HCT116 (cell line): ENCODE data around the gene MYO1B. TPM values are rescaled to one million over a fixed set of nuclear protein-coding genes. Genes with fewer than 3 reads are reported as not detected.
A peak's percentile ranks its signal among the peaks of the same experiment; 100 is the strongest.

Experiments
- ATAC-seq: fragments of 200-7000 bp; cut with Tn5 transposase; 2 replicates; pipeline ENCODE4 v1.9.1; 2020; ENCODE audit warnings: mild to moderate bottlenecking, moderate library complexity
- BruUV-seq: library from RNA; stranded (reverse); fragments of 400-500 nt; replicated peaks from 2 replicates; lab custom pipeline; 2021; lab: Mats Ljungman, UMichigan
- CTCF ChIA-PET: fragments of 300-600 bp; sonication (Branson Sonifier 250); formaldehyde crosslinking; loops from one replicate; lab custom pipeline; 2021; ENCODE audit warnings: antibody characterized with exemption; lab: Charles Lee
- POLR2A ChIA-PET: fragments of 300-600, 350-600 bp; sonication (Branson Sonifier 250); formaldehyde crosslinking; loops from one replicate; lab custom pipeline; 2021; ENCODE audit warnings: antibody characterized with exemption; lab: Charles Lee
- RAD21 ChIA-PET, 2 experiments: fragments of 300-600 bp; sonication (Branson Sonifier 250); formaldehyde crosslinking; loops; one replicate each; lab custom pipeline; 2023; ENCODE audit warnings: low total read pairs in 2 of 2; ENCODE audit not compliant: uncharacterized antibody in 2 of 2, unreplicated experiment in 2 of 2, low non-redundant PET in 1 of 2; lab: Charles Lee
- DNase-seq: peaks from one replicate; pipeline ENCODE4 v3.0.0-alpha.2; 2010; ENCODE audit warnings: low read depth, low spot score
- H2AFZ ChIP-seq: fragments of 200-600 bp; shearing (Covaris generic), sonication (generic); 2 replicates; pipeline ENCODE4 v1.6.1; 2017; ENCODE audit warnings: low read depth, mixed run types, mixed read lengths, antibody characterized with exemption, low read length; ENCODE audit not compliant: poor library complexity, severe bottlenecking
- H3K27ac ChIP-seq: 2 replicates; pipeline ENCODE4 v1.5.1; 2012; ENCODE audit warnings: low read depth, low read length
- H3K27me3 ChIP-seq: fragments of 200-600 bp; sonication (generic); 2 replicates; pipeline ENCODE4 v1.6.1; 2016; ENCODE audit warnings: mixed run types, low read length, mixed read lengths; ENCODE audit not compliant: insufficient read depth
- H3K36me3 ChIP-seq, 2 experiments: fragments of 200-500 bp in 1 of 2; fragments of 200-600 bp in 1 of 2; sonication (Bioruptor generic) in 1 of 2; sonication (generic) in 1 of 2; 2 replicates each; pipeline versions ENCODE4 v1.5.1 to v1.6.1; 2014 to 2016; ENCODE audit warnings: low read length in 2 of 2, inconsistent platforms in 1 of 2, mixed read lengths in 1 of 2, mixed run types in 1 of 2; ENCODE audit not compliant: insufficient read depth in 2 of 2, control insufficient read depth in 1 of 2
- H3K4me1 ChIP-seq, 2 experiments: fragments of 200-600 bp in 1 of 2; sonication (generic) in 1 of 2; 2 replicates each; pipeline versions ENCODE4 v1.5.1 to v1.6.1; 2012 to 2017; ENCODE audit warnings: low read length in 2 of 2, inconsistent platforms in 1 of 2, mild to moderate bottlenecking in 1 of 2, mixed read lengths in 1 of 2, mixed run types in 1 of 2, moderate library complexity in 1 of 2; ENCODE audit not compliant: insufficient read depth in 2 of 2, control insufficient read depth in 1 of 2
- H3K4me2 ChIP-seq: fragments of 200-600 bp; sonication (generic); 2 replicates; pipeline ENCODE4 v1.6.1; 2017; ENCODE audit warnings: mixed run types, low read length, mixed read lengths
- H3K4me3 ChIP-seq, 2 experiments: fragments of 200-600 bp in 1 of 2; sonication (generic) in 1 of 2; replicated peaks in 1 of 2; 2 replicates each; pipeline ENCODE4 v1.5.1; 2011 to 2016; ENCODE audit warnings: low read length in 2 of 2, control low read depth in 1 of 2, low read depth in 1 of 2, mild to moderate bottlenecking in 1 of 2, mixed read lengths in 1 of 2, mixed run types in 1 of 2
- H3K79me2 ChIP-seq: fragments of 200-600 bp; sonication (generic); 2 replicates; pipeline ENCODE4 v1.6.1; 2017; ENCODE audit warnings: mild to moderate bottlenecking, mixed run types, low read length, moderate library complexity, mixed read lengths; ENCODE audit not compliant: insufficient read depth
- H3K9ac ChIP-seq: fragments of 200-600 bp; sonication (generic); 2 replicates; pipeline ENCODE4 v1.6.1; 2016; ENCODE audit warnings: low read length, mixed read lengths
- H3K9me2 ChIP-seq: fragments of 200-600 bp; sonication (generic), shearing (Covaris generic); 2 replicates; pipeline ENCODE4 v1.6.1; 2017; ENCODE audit warnings: mixed run types, mild to moderate bottlenecking, moderate library complexity; ENCODE audit not compliant: insufficient read depth
- H3K9me3 ChIP-seq, 2 experiments: fragments of 200-500 bp in 1 of 2; fragments of 200-600 bp in 1 of 2; sonication (Bioruptor generic) in 1 of 2; sonication (generic) in 1 of 2; 2 replicates each; pipeline ENCODE4 v1.6.1; 2014 to 2017; ENCODE audit warnings: low read length in 2 of 2, mixed read lengths in 2 of 2, inconsistent platforms in 1 of 2, low read depth in 1 of 2, mild to moderate bottlenecking in 1 of 2, mixed run types in 1 of 2, moderate library complexity in 1 of 2; ENCODE audit not compliant: control insufficient read depth in 1 of 2, insufficient read depth in 1 of 2
- H4K20me1 ChIP-seq: fragments of 200-600 bp; sonication (generic), shearing (Covaris generic); 2 replicates; pipeline ENCODE4 v1.6.1; 2017; ENCODE audit warnings: mixed run types, mild to moderate bottlenecking, moderate library complexity; ENCODE audit not compliant: insufficient read depth
- CBX3 ChIP-seq: IDR thresholded peaks from 2 replicates; pipeline ENCODE4 v1.6.1; 2012; ENCODE audit warnings: low read depth
- CEBPB ChIP-seq: IDR thresholded peaks from 2 replicates; pipeline ENCODE4 v1.6.1; 2012; ENCODE audit warnings: low read depth
- EGR1 ChIP-seq: IDR thresholded peaks from 2 replicates; pipeline ENCODE4 v1.6.1; 2012; ENCODE audit warnings: low read depth
- EZH2 ChIP-seq: fragments of 200-600 bp; sonication (generic); IDR thresholded peaks from 2 replicates; pipeline ENCODE4 v1.6.1; 2017; ENCODE audit warnings: antibody characterized with exemption, mixed run types
- FOSL1 ChIP-seq: IDR thresholded peaks from 2 replicates; pipeline ENCODE4 v1.6.1; 2012; ENCODE audit warnings: low read depth
- POLR2A ChIP-seq: IDR thresholded peaks from 2 replicates; pipeline ENCODE4 v1.7.0; 2011; ENCODE audit warnings: borderline replicate concordance; ENCODE audit not compliant: insufficient read depth, insufficient read length; ENCODE audit errors: extremely low read depth
- POLR2AphosphoS5 ChIP-seq: IDR thresholded peaks from 2 replicates; pipeline ENCODE4 v1.6.1; 2011; ENCODE audit warnings: mild to moderate bottlenecking, low read depth, low read length, moderate library complexity
- RAD21 ChIP-seq: IDR thresholded peaks from 2 replicates; pipeline ENCODE4 v1.6.1; 2012; ENCODE audit warnings: low read depth, mild to moderate bottlenecking
- SRF ChIP-seq: IDR thresholded peaks from 2 replicates; pipeline ENCODE4 v1.6.1; 2012; ENCODE audit warnings: low read depth
- TCF7L2 ChIP-seq: IDR thresholded peaks from 2 replicates; pipeline ENCODE4 v1.7.0; 2011; ENCODE audit warnings: borderline replicate concordance, inconsistent platforms; ENCODE audit not compliant: insufficient read depth, insufficient read length; ENCODE audit errors: extremely low read depth
- ZFX ChIP-seq: fragments of 450-650 bp; IDR thresholded peaks from 2 replicates; pipeline ENCODE4 v1.6.1; 2017
- intact Hi-C: fragments of 100-400 bp; cut with micrococcal nuclease; formaldehyde crosslinking; loops from 2 replicates; pipeline ENCODE4 v1.10.0; 2022
- total RNA-seq: library from RNA; stranded (reverse); gene quantifications from one replicate; pipeline ENCODE4 v1.2.1, GENCODE V29; 2021; ENCODE audit not compliant: unreplicated experiment
- TF ChIP-seq, protein P1 (sequence below), 3 experiments: fragments of 200-600 bp in 1 of 3; sonication (generic) in 1 of 3; IDR thresholded peaks in 2 of 3; conservative IDR thresholded peaks in 1 of 3; 2 replicates each; pipeline ENCODE4 v1.5.1; 2012 to 2017; ENCODE audit warnings: low read depth in 2 of 3, low read length in 2 of 3, antibody characterized with exemption in 1 of 3, borderline replicate concordance in 1 of 3, control low read depth in 1 of 3, mild to moderate bottlenecking in 1 of 3, mixed read lengths in 1 of 3, mixed run types in 1 of 3, moderate library complexity in 1 of 3; ENCODE audit not compliant: insufficient read depth in 1 of 3
- TF ChIP-seq, protein P2 (sequence below): IDR thresholded peaks from 2 replicates; pipeline ENCODE4 v1.6.1; 2012
- TF ChIP-seq, protein P3 (sequence below): IDR thresholded peaks from 2 replicates; pipeline ENCODE4 v1.6.1; 2012

MYO1B gene
- total RNA-seq, 1 experiment from 2014 or later: 51.7 TPM

DNA sequence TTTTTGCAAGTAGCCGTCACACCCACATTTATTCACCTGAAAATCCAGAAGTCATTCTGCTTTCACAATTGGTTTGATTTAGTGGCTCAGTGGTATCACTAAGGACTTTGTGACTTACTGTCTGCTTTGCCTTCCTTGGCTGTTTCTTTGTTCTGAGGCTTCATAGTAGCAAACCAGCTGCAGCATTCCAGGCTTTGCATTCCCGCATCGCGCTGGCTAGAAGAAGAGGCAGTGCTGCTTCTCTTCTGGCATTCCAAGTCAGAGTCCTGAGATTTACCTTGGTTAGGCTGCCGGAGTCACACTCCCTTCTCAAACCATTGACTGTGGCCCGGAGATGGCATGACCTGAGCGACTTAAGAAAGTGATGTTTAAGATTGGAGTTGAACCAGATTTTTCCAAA lies 35.1 kb downstream of the MYO1B start (continued):
- TF ChIP-seq, protein P1, sequence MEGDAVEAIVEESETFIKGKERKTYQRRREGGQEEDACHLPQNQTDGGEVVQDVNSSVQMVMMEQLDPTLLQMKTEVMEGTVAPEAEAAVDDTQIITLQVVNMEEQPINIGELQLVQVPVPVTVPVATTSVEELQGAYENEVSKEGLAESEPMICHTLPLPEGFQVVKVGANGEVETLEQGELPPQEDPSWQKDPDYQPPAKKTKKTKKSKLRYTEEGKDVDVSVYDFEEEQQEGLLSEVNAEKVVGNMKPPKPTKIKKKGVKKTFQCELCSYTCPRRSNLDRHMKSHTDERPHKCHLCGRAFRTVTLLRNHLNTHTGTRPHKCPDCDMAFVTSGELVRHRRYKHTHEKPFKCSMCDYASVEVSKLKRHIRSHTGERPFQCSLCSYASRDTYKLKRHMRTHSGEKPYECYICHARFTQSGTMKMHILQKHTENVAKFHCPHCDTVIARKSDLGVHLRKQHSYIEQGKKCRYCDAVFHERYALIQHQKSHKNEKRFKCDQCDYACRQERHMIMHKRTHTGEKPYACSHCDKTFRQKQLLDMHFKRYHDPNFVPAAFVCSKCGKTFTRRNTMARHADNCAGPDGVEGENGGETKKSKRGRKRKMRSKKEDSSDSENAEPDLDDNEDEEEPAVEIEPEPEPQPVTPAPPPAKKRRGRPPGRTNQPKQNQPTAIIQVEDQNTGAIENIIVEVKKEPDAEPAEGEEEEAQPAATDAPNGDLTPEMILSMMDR (IDR thresholded peaks at IDR 0.05 in 2 of 3, conservative IDR thresholded peaks at IDR 0.05 in 1 of 3; ENCODE audit: borderline replicate concordance in 1 of 3, insufficient read depth in 1 of 3, low read depth in 2 of 3, low read length in 2 of 3): no peak
- TF ChIP-seq, protein P2, sequence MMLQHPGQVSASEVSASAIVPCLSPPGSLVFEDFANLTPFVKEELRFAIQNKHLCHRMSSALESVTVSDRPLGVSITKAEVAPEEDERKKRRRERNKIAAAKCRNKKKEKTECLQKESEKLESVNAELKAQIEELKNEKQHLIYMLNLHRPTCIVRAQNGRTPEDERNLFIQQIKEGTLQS: no peak
- TF ChIP-seq FOSL1: no peak
- TF ChIP-seq SRF: no peak
- no peak for TF ChIP-seq EGR1
- TF ChIP-seq, protein P3, sequence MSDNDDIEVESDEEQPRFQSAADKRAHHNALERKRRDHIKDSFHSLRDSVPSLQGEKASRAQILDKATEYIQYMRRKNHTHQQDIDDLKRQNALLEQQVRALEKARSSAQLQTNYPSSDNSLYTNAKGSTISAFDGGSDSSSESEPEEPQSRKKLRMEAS: no peak
- TF ChIP-seq POLR2AphosphoS5: no peak

DNA sequence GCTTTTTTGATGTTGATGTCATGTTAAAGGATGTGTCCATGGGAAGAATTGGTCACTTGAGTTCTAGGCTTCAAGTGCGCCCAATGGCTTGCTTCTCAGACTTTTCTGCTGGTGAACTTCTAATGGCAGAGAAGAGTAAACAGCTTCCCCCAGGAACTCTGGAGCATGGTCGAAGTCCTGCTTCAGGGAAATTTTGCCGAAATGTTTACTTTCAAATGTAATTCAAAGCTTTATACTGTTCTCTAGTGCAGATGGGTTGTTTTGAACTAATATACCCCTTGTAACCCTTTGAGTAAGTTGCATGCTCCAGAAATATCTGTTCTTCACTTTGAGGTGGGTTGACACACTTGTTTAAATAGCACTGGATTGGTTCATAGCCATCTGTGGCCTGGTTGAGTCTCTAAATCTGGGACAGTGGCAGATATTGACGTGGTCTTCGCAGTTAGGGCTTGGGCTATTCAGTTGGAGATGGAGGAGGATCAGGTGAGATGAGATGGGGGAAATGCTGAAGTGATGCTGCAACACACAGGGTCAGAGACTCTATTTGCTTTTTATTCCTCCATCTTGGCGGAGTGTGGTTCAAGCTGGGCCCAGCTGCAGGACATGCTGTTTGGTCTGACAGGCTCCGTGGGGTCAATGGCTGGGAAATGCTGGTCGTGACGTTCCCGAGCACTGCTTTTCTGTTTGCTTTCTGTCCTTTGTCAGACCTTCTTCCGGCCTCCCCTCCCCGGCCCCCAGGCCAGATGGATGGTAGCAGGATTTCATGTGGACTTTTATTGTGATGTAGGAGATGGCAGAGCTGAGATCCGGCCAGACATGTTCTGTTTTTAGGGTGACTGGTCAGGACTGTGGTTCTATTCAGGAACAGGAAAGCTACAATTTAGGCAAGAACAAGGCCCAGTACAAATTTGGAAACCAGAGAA lies 35.9 kb downstream of the MYO1B start:
- ChIA-PET POLR2A (no interaction called here), CTCF (no interaction called here), RAD21 (no interaction called here)
- Histone ChIP-seq H3K4me3 (no peak overlapping the region), H3K4me1 (no peaks in the 10 kb centered on the region), H3K79me2 (peaks cover 9% of the 10 kb centered on the region; the same call in 1 of the 2 replicates), H3K27me3 (no peaks in the 10 kb centered on the region), H3K9me3 (no peaks in the 10 kb centered on the region), H3K27ac (no peak overlapping the region), H3K4me2 (no peak overlapping the region), H2AFZ (no peak overlapping the region), H3K9ac (no peak overlapping the region), H3K36me3 (0 out of 4 replicates have a peak, but pooled peaks cover 0 to 5% of the 10 kb centered on the region in 2 experiments), H3K9me2 (no peaks in the 10 kb centered on the region), H4K20me1 (no peaks in the 10 kb centered on the region)
- ATAC-seq: no peak
- TSS peak; percentile 2 for BruUV-seq
- TF ChIP-seq EZH2: no peak
- no peak for TF ChIP-seq CBX3
- no peak for TF ChIP-seq TCF7L2
- TF ChIP-seq POLR2A: no peak
- TF ChIP-seq ZFX: no peak
- TF ChIP-seq, protein P3: no peak
- TF ChIP-seq RAD21: no peak
- TF ChIP-seq CEBPB: no peak
- intact Hi-C loops: no loop called here
- DNase-seq: no peak
